Neural cell (in vitro differentiated cells): ENCODE measurements around the gene FAM240A. TPM values are rescaled to one million over a fixed set of nuclear protein-coding genes. Genes with fewer than 3 reads are reported as not detected.

Experiments used
- H2AFZ ChIP-seq: fragments of 200-600, 300-800 bp; sonication (generic), shearing (Covaris generic); 2 replicates; pipeline ENCODE4 v1.6.0; 2014; ENCODE audit warnings: low read depth, mild to moderate bottlenecking, antibody characterized with exemption, low read length, moderate library complexity
- H3F3A ChIP-seq: fragments of 200-600 bp; shearing (Covaris generic); 2 replicates; pipeline ENCODE4 v1.6.1; 2016; ENCODE audit warnings: mild to moderate bottlenecking, moderate library complexity, mixed read lengths, antibody characterized with exemption, low read length; ENCODE audit not compliant: insufficient read depth, poor library complexity, severe bottlenecking
- H3K27ac ChIP-seq: fragments of 200-600, 300-800 bp; sonication (generic), shearing (Covaris generic); 2 replicates; pipeline ENCODE4 v1.5.1; 2014; ENCODE audit warnings: mild to moderate bottlenecking, low read length, moderate library complexity
- H3K27me3 ChIP-seq: fragments of 300-800, 200-600 bp; sonication (generic), shearing (Covaris generic); 2 replicates; pipeline ENCODE4 v1.6.0; 2014; ENCODE audit warnings: mild to moderate bottlenecking, low read depth, low read length, moderate library complexity; ENCODE audit not compliant: insufficient read depth
- H3K36me3 ChIP-seq: fragments of 300-800, 200-600 bp; sonication (generic), shearing (Covaris generic); 2 replicates; pipeline ENCODE4 v1.5.1; 2014; ENCODE audit warnings: mild to moderate bottlenecking, antibody characterized with exemption, low read length, moderate library complexity; ENCODE audit not compliant: insufficient read depth
- H3K4me2 ChIP-seq: fragments of 300-800, 200-600 bp; sonication (generic), shearing (Covaris generic); 2 replicates; pipeline ENCODE4 v1.6.0; 2014; ENCODE audit warnings: mild to moderate bottlenecking, low read length
- H3K4me3 ChIP-seq: fragments of 300-800, 200-600 bp; sonication (generic), shearing (Covaris generic); 2 replicates; pipeline ENCODE4 v1.5.1; 2014; ENCODE audit warnings: mild to moderate bottlenecking, low read length, moderate library complexity
- H3K79me2 ChIP-seq: fragments of 200-600 bp; shearing (Covaris generic); replicated peaks from 2 replicates; pipeline ENCODE4 v1.6.0; 2014; ENCODE audit warnings: mild to moderate bottlenecking, low read length, moderate library complexity; ENCODE audit not compliant: insufficient read depth
- H3K9ac ChIP-seq: fragments of 300-800, 200-600 bp; sonication (generic), shearing (Covaris generic); 2 replicates; pipeline ENCODE4 v1.6.1; 2016; ENCODE audit warnings: mild to moderate bottlenecking, low read length, mixed read lengths
- H3K9me2 ChIP-seq: fragments of 200-600 bp; shearing (Covaris generic); 2 replicates; pipeline ENCODE4 v1.6.1; 2016; ENCODE audit warnings: mild to moderate bottlenecking, low read length, mixed read lengths; ENCODE audit not compliant: insufficient read depth
- H3K9me3 ChIP-seq: fragments of 200-600, 300-800 bp; sonication (generic), shearing (Covaris generic); 2 replicates; pipeline ENCODE4 v1.6.1; 2016; ENCODE audit warnings: mild to moderate bottlenecking, mixed run types, low read length, moderate library complexity, mixed read lengths
- H4K20me1 ChIP-seq: fragments of 200-600 bp; shearing (Covaris generic); 2 replicates; pipeline ENCODE4 v1.6.1; 2016; ENCODE audit warnings: mild to moderate bottlenecking, mixed run types; ENCODE audit not compliant: insufficient read depth
- CTCF ChIP-seq: fragments of 450-650 bp; IDR thresholded peaks from 2 replicates; pipeline ENCODE4 v1.5.1; 2014; ENCODE audit warnings: antibody characterized with exemption, mild to moderate bottlenecking, moderate library complexity; ENCODE audit not compliant: poor library complexity, severe bottlenecking
- EP300 ChIP-seq: fragments of 450-650 bp; conservative IDR thresholded peaks from 2 replicates; pipeline ENCODE4 v1.6.1; 2014; ENCODE audit warnings: antibody characterized with exemption, mild to moderate bottlenecking, moderate library complexity; ENCODE audit not compliant: poor library complexity, severe bottlenecking
- EZH2 ChIP-seq: fragments of 200-600, 300-800 bp; shearing (Covaris generic), sonication (generic); IDR thresholded peaks from 2 replicates; pipeline ENCODE4 v1.6.1; 2014; ENCODE audit warnings: antibody characterized with exemption, low read length, borderline replicate concordance, mild to moderate bottlenecking; ENCODE audit not compliant: insufficient read depth, poor library complexity, severe bottlenecking
- MXI1 ChIP-seq: fragments of 450-650 bp; conservative IDR thresholded peaks from 2 replicates; pipeline ENCODE4 v1.6.1; 2014; ENCODE audit warnings: antibody characterized with exemption, mild to moderate bottlenecking; ENCODE audit not compliant: poor library complexity, severe bottlenecking
- POLR2AphosphoS5 ChIP-seq: IDR thresholded peaks from 2 replicates; pipeline ENCODE4 v1.6.1; 2012
- RAD21 ChIP-seq: fragments of 450-650 bp; conservative IDR thresholded peaks from 2 replicates; pipeline ENCODE4 v1.6.1; 2014; ENCODE audit warnings: antibody characterized with exemption, mild to moderate bottlenecking, moderate library complexity
- REST ChIP-seq: IDR thresholded peaks from 2 replicates; pipeline ENCODE4 v1.6.1; 2012; ENCODE audit warnings: borderline replicate concordance
- SMC3 ChIP-seq: fragments of 450-650 bp; conservative IDR thresholded peaks from 2 replicates; pipeline ENCODE4 v1.6.1; 2014; ENCODE audit warnings: antibody characterized with exemption, mild to moderate bottlenecking, moderate library complexity; ENCODE audit not compliant: poor library complexity
- TAF1 ChIP-seq: IDR thresholded peaks from 2 replicates; pipeline ENCODE4 v1.6.1; 2012; ENCODE audit warnings: low read depth
- polyA plus RNA-seq: library from polyadenylated mRNA; depleted of rRNA; stranded (reverse); fragments of >200 nt; gene quantifications from 2 replicates; pipeline ENCODE4 v1.2.3, GENCODE V29; 2014

Gene FAM240A
- polyA plus RNA-seq, 1 donor from 2014 or later = not detected

- TF ChIP-seq EP300 (no peak), POLR2AphosphoS5 (no peak), REST (no peak), TAF1 (no peak), RAD21 (no peak), MXI1 (no peak), CTCF (no peak), SMC3 (no peak), EZH2 (no peak)
- Histone ChIP-seq H4K20me1 (no peaks in the 10 kb centered on the region), H3K9me3 (no peaks in the 10 kb centered on the region), H3K36me3 (no peaks in the 10 kb centered on the region), H3K4me3 (no peak overlapping the region), H3K27ac (no peak overlapping the region), H3K27me3 (no peaks in the 10 kb centered on the region), H2AFZ (no peak overlapping the region), H3K9me2 (no peaks in the 10 kb centered on the region), H3K9ac (no peak overlapping the region), H3K4me2 (no peak overlapping the region), H3F3A (no peaks in the 10 kb centered on the region), H3K79me2 (no peaks in the 10 kb centered on the region)
These were observed 1.1 kb downstream of the FAM240A start for GRCh38 chr3:46613313-46614005.

GRCh38 chr3:46614431-46614830 is 2.1 kb downstream of the FAM240A start:
- Histone ChIP-seq H3K9me2 (no peaks in the 10 kb centered on the region), H3K4me2 (no peak overlapping the region), H3K9me3 (no peaks in the 10 kb centered on the region), H3K27me3 (no peaks in the 10 kb centered on the region), H3K4me3 (no peak overlapping the region), H2AFZ (no peak overlapping the region), H3K36me3 (no peaks in the 10 kb centered on the region), H3K27ac (no peak overlapping the region), H4K20me1 (no peaks in the 10 kb centered on the region), H3F3A (no peaks in the 10 kb centered on the region), H3K9ac (no peak overlapping the region), H3K79me2 (no peaks in the 10 kb centered on the region)
- no peak for TF ChIP-seq RAD21
- no peak for TF ChIP-seq POLR2AphosphoS5
- TF ChIP-seq EP300 = no peak
- no peak for TF ChIP-seq REST
- TF ChIP-seq MXI1 = no peak
- TF ChIP-seq EZH2 = no peak
- no peak for TF ChIP-seq TAF1
- no peak for TF ChIP-seq CTCF
- no peak for TF ChIP-seq SMC3
